ENCODE results near the gene UGGT1.

- no peak for TF ChIP-seq TAF1 (IDR thresholded peaks at IDR 0.05; ENCODE audit: borderline replicate concordance, low read depth, low read length)
- no peak for TF ChIP-seq ELF1 (IDR thresholded peaks at IDR 0.05)
- TF ChIP-seq EZH2phosphoT487 (IDR thresholded peaks at IDR 0.05; ENCODE audit: borderline replicate concordance, low read depth): no peak
- TF ChIP-seq USF2 (IDR thresholded peaks at IDR 0.05; ENCODE audit: borderline replicate concordance, low read depth, low read length): no peak
- no peak for TF ChIP-seq CTCF (IDR thresholded peaks at IDR 0.05)
- TF ChIP-seq, protein P1, sequence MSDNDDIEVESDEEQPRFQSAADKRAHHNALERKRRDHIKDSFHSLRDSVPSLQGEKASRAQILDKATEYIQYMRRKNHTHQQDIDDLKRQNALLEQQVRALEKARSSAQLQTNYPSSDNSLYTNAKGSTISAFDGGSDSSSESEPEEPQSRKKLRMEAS (IDR thresholded peaks at IDR 0.05; ENCODE audit: low read depth): no peak
- TF ChIP-seq SMC3 (IDR thresholded peaks at IDR 0.05; ENCODE audit: low read depth, low read length): no peak
- TF ChIP-seq EP300 (IDR thresholded peaks at IDR 0.05; ENCODE audit: borderline replicate concordance in 1 of 2, low read depth in 1 of 2, low read length in 1 of 2): no peak
- no peak for TF ChIP-seq TEAD4 (IDR thresholded peaks at IDR 0.05; ENCODE audit: borderline replicate concordance, insufficient read depth)
- TF ChIP-seq RFX5 (IDR thresholded peaks at IDR 0.05; ENCODE audit: low read length): no peak
- TF ChIP-seq RCOR1 (IDR thresholded peaks at IDR 0.05; ENCODE audit: low read length): no peak
- TF ChIP-seq, protein P2, sequence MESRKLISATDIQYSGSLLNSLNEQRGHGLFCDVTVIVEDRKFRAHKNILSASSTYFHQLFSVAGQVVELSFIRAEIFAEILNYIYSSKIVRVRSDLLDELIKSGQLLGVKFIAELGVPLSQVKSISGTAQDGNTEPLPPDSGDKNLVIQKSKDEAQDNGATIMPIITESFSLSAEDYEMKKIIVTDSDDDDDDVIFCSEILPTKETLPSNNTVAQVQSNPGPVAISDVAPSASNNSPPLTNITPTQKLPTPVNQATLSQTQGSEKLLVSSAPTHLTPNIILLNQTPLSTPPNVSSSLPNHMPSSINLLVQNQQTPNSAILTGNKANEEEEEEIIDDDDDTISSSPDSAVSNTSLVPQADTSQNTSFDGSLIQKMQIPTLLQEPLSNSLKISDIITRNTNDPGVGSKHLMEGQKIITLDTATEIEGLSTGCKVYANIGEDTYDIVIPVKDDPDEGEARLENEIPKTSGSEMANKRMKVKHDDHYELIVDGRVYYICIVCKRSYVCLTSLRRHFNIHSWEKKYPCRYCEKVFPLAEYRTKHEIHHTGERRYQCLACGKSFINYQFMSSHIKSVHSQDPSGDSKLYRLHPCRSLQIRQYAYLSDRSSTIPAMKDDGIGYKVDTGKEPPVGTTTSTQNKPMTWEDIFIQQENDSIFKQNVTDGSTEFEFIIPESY (IDR thresholded peaks at IDR 0.05; ENCODE audit: borderline replicate concordance, low read depth): no peak
- TF ChIP-seq YY1 (IDR thresholded peaks at IDR 0.05; ENCODE audit: low read depth): no peak
Observed at GRCh38 chr2:128084757-128085156, 6.2 kb upstream of the UGGT1 start.
